Breast epithelium (tissue), 4 donors: ENCODE measurements around the gene COPB2. TPM values are rescaled to one million over a fixed set of nuclear protein-coding genes. Genes with fewer than 3 reads are reported as not detected.
"Not testable (repeated sequence)": the region's sequence is repeated elsewhere in the genome, so short reads cannot be mapped to it uniquely, and the experiment has no call there.

ENCODE experiments used
- DNase-seq, 2 donors: peaks; one replicate each; pipeline ENCODE4 v3.0.0-alpha.2; 2019; ENCODE audit warnings: low spot score in 2 of 2
- H3K27ac ChIP-seq, 2 donors: fragments of 200-600 bp; sonication (generic) in 1 of 2; one replicate each; pipeline ENCODE4 v1.5.1; 2016 to 2019; ENCODE audit warnings: mild to moderate bottlenecking in 1 of 2
- H3K27me3 ChIP-seq, 2 donors: fragments of 200-600 bp; sonication (generic) in 1 of 2; one replicate each; pipeline versions ENCODE4 v1.5.1 to v1.6.0; 2017 to 2019; ENCODE audit warnings: control low read depth in 1 of 2, mild to moderate bottlenecking in 1 of 2
- H3K36me3 ChIP-seq: fragments of 200-600 bp; one replicate; pipeline ENCODE4 v1.5.1; 2019
- H3K4me1 ChIP-seq, 2 donors: fragments of 200-600 bp; sonication (generic); one replicate each; pipeline ENCODE4 v1.5.1; 2016 to 2019; ENCODE audit warnings: control low read depth in 1 of 2
- H3K4me3 ChIP-seq, 3 donors: fragments of 200-600 bp; sonication (generic); 1 replicate in 2 of 3; 2 replicates in 1 of 3; pipeline ENCODE4 v1.5.1; 2016 to 2019; ENCODE audit warnings: mild to moderate bottlenecking in 3 of 3, moderate library complexity in 2 of 3
- H3K9me3 ChIP-seq, 2 donors: fragments of 200-600 bp; sonication (generic) in 1 of 2; one replicate each; pipeline ENCODE4 v1.5.1; 2016 to 2019; ENCODE audit warnings: control low read depth in 1 of 2
- CTCF ChIP-seq, 3 donors: fragments of 450-650 bp; IDR thresholded peaks; one replicate each; pipeline ENCODE4 v1.5.1; 2016 to 2017; ENCODE audit warnings: antibody characterized with exemption in 3 of 3, mild to moderate bottlenecking in 3 of 3, moderate library complexity in 3 of 3
- POLR2A ChIP-seq: fragments of 450-650 bp; IDR thresholded peaks from one replicate; pipeline ENCODE4 v1.6.1; 2016; ENCODE audit warnings: antibody characterized with exemption, mild to moderate bottlenecking, moderate library complexity
- POLR2AphosphoS5 ChIP-seq, 3 donors: sonication (generic); formaldehyde crosslinking; IDR thresholded peaks; one replicate each; pipeline ENCODE4 v1.6.1; 2017; ENCODE audit warnings: antibody characterized with exemption in 3 of 3
- intact Hi-C: fragments of 100-400 bp; cut with DNase I; formaldehyde crosslinking; loops from one replicate; pipeline ENCODE4 v1.15.1; 2023; ENCODE audit warnings: low total_unique reads
- total RNA-seq, 3 donors: library from RNA; depleted of rRNA; stranded (reverse); fragments of >200 nt; gene quantifications; one replicate each; pipeline ENCODE4 v1.1.0, GENCODE V29; 2016

COPB2 gene
- total RNA-seq, 3 donors from 2014 or later, result 76.5 to 109 (median 109) TPM

DNA sequence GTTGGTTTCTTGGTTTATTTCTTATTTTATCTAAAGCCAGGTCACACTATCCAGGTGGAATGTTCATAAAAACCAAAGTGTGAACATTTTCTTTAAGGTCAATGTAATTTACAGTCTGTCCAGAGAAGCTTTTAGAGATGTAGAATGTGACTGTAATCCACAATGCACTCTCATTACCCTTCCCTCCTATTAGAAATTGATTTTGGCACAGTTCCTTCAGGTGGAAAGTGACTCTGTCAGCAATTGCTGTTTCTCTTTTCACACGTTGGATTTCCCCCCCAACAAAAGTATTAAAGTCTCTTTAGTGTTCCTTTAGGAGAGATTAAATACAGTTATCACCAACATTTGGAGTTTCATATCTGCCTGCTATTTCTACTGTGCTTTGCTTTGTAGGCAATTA, 31.6 kb upstream of the COPB2 start:
- no peak overlapping the region for H3K27ac ChIP-seq
- H3K27me3 ChIP-seq, result no peaks in the 10 kb centered on the region
- H3K36me3 ChIP-seq, result no peaks in the 10 kb centered on the region
- no peak for DNase-seq
- intact Hi-C loops, result no loop called here
- TF ChIP-seq CTCF (IDR thresholded peaks at IDR 0.05), result no peak
- no peak for TF ChIP-seq POLR2AphosphoS5 (IDR thresholded peaks at IDR 0.05)
- TF ChIP-seq POLR2A, result no peak
- no peak overlapping the region for H3K4me3 ChIP-seq
- H3K4me1 ChIP-seq, result no peaks in the 10 kb centered on the region
- peaks cover 0 to 14% of the 10 kb centered on the region in 2 donors for H3K9me3 ChIP-seq

- H3K4me3 ChIP-seq, result no peak overlapping the region
- TF ChIP-seq POLR2A, result no peak
- no peak for TF ChIP-seq CTCF (IDR thresholded peaks at IDR 0.05)
- TF ChIP-seq POLR2AphosphoS5 (IDR thresholded peaks at IDR 0.05), result no peak
- H3K36me3 ChIP-seq, result no peaks in the 10 kb centered on the region
- no peak overlapping the region for H3K27ac ChIP-seq
- intact Hi-C loops, result no loop called here
- no peak for DNase-seq
- H3K27me3 ChIP-seq, result no peaks in the 10 kb centered on the region
- H3K9me3 ChIP-seq, result peaks cover 15 to 37% of the 10 kb centered on the region in 2 donors
- no peaks in the 10 kb centered on the region for H3K4me1 ChIP-seq
Observed at GRCh38 chr3:139418144-139418543, 28.7 kb upstream of the COPB2 start.

DNA sequence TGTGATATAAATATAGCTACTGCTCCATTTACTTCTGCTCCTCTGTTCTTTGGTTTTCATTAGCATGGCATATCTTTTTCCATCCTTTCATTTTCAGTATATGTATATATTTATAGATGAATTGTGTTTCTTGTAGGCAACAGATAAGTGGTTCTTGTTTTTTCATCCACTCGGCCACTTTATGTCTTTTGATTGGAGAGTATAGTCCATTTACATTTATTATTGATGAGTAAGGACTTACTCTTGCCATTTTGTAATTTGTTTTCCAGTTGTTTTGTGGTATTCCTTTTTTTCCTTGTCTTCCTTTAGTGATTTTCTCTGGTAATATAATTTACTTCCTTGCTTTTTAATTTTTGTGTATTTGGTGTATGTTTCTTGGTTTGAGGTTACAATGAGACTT, 26.8 kb upstream of the COPB2 start:
- TF ChIP-seq POLR2AphosphoS5 (IDR thresholded peaks at IDR 0.05), result no peak
- TF ChIP-seq CTCF (IDR thresholded peaks at IDR 0.05), result no peak
- no peak for TF ChIP-seq POLR2A
- Histone ChIP-seq H3K36me3 (no peaks in the 10 kb centered on the region), H3K27me3 (no peaks in the 10 kb centered on the region), H3K27ac (no peak overlapping the region), H3K4me3 (no peak overlapping the region), H3K9me3 (peaks cover 15 to 52% of the 10 kb centered on the region in 2 donors), H3K4me1 (no peaks in the 10 kb centered on the region)
- no peak for DNase-seq
- intact Hi-C loops, result no loop called here

DNA sequence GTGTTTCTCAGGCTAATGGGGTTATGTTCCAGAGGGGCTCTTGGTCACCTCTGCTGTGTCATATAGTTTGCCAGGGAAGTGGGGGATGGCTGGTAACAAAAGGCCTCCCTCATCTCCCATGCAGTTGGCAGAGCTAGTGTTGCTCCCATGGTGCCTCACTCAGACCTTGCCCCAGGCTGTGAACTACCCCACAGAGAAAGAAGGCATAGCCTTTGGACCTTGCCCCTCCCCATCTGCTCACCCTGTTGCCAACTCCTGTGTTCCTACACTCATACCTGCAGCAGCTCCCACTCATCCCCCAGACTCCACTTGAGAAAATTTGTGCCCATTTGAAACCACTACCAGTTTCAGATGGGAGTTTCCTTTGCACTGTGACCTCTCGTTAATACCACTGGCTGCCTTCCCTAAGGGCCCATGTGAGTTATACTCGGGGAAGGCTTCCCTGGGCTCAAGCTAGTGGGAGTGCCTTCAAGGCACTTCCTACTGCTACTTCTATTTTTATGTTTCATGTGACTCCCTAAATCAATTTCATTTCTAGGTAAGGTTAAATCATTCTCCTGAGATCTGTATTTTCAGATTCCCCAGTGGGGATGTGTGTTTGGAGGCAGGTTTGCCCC, 25.3 kb upstream of the COPB2 start:
- Histone ChIP-seq H3K27me3 (no peaks in the 10 kb centered on the region), H3K4me1 (no peaks in the 10 kb centered on the region), H3K36me3 (no peaks in the 10 kb centered on the region), H3K9me3 (peaks cover 15 to 64% of the 10 kb centered on the region in 2 donors), H3K27ac (no peak overlapping the region), H3K4me3 (no peak overlapping the region)
- TF ChIP-seq POLR2A, result no peak
- no peak for TF ChIP-seq POLR2AphosphoS5 (IDR thresholded peaks at IDR 0.05)
- intact Hi-C loops, result no loop called here
- DNase-seq, result no peak

DNA sequence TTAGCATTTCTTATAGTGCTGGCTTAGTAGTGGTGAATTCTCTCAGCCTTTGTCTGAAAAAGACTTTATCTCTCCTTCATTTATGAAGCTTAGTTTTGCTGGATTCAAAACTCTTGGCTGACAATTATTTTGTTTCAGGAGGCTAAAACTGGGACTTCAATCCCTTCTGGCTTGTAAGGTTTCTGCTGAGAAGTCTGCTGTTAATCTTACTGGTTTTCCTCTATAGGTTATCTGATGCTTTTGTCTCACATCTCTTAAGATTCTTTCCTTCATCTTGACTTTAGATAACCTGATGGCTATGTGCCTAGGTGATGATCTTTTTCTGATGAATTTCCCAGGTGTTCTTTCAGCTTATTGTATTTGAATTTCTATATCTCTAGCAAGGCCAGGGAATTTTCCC, 23.4 kb upstream of the COPB2 start:
- H3K36me3 ChIP-seq, H3K27me3 ChIP-seq, H3K4me3 ChIP-seq, H3K4me1 ChIP-seq, intact Hi-C loops, H3K27ac ChIP-seq, DNase-seq: not testable (repeated sequence)
- peaks cover 15 to 81% of the 10 kb centered on the region in 2 donors for H3K9me3 ChIP-seq

- peaks cover 17 to 42% of the 10 kb centered on the region in 2 donors for H3K9me3 ChIP-seq
- H3K4me3 ChIP-seq, H3K4me1 ChIP-seq, H3K36me3 ChIP-seq, H3K27me3 ChIP-seq, DNase-seq, intact Hi-C loops, H3K27ac ChIP-seq: not testable (repeated sequence)
Observed at GRCh38 chr3:139401155-139401554, 11.7 kb upstream of the COPB2 start.

DNA sequence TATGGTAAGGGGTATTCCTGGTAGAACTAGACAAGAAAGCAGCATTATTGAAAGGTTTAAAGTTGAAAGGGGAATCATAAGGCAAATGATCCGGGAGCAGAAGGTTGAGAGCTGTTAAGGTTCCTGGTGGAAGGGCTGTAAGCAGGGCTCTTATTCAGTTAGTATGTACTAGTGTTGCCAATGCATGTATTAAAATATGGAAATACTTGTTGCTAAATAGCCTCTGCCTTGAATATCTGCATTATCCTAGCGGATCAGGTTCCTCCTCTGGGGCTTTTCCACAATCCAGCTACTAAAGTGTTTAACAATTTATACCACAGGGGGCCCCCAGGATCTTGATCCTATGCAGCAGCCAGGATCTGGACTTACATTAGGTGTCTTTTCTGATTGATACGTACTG, 7.3 kb upstream of the COPB2 start:
- Histone ChIP-seq H3K27me3 (no peaks in the 10 kb centered on the region), H3K27ac (no peak overlapping the region), H3K4me1 (no peaks in the 10 kb centered on the region), H3K9me3 (peaks cover 0 to 9% of the 10 kb centered on the region in 2 donors), H3K4me3 (no peak overlapping the region), H3K36me3 (no peaks in the 10 kb centered on the region)
- DNase-seq, result no peak
- no peak for TF ChIP-seq CTCF (IDR thresholded peaks at IDR 0.05)
- no peak for TF ChIP-seq POLR2A
- TF ChIP-seq POLR2AphosphoS5 (IDR thresholded peaks at IDR 0.05), result no peak
- intact Hi-C loops, result no loop called here
